Measurements from ENCODE around the gene POLK. TPM values are rescaled to one million over a fixed set of nuclear protein-coding genes. Genes with fewer than 3 reads are reported as not detected.

The POLK gene
- total and polyA plus RNA-seq, 2 of the 8 experiments (the other 6 are each of a cell fraction or from before 2014, with no cell fraction given): 2.0 to 9.0 TPM

DNA sequence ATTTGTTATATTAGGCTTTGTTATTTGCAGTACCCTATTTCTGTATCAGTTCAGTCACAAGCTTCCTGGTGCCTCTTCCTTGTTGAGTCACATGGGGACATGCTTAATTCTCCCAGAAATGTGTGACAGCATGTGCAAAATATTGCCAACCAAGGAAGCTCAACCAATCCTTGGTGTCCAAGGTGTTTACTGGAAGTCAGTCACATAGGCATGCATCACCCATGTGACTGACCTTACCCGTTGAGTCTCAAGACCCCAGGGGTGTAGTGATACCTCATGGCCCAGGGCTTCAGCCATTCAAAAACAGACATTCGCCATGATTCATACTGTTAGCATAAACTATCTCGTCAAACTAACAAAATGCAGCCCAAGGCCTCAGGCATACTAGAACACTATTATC, 90.3 kb downstream of the POLK start:
- H3K14ac ChIP-seq (ENCODE audit: insufficient read length): no peak overlapping the region
- no peaks in the 10 kb centered on the region for H3K79me2 ChIP-seq (ENCODE audit: control insufficient read depth in 1 of 2, insufficient read depth in 2 of 2, low read length in 2 of 2)
- H3K56ac ChIP-seq (replicated peaks; ENCODE audit: insufficient read length, low read depth, low read length): no peak overlapping the region
- H4K5ac ChIP-seq (ENCODE audit: insufficient read length, low read depth, low read length): no peak overlapping the region
- H2BK5ac ChIP-seq (ENCODE audit: low read depth, low read length): no peak overlapping the region
- H2BK15ac ChIP-seq (ENCODE audit: low read length): no peak overlapping the region
- no peaks in the 10 kb centered on the region for H3K9me3 ChIP-seq (ENCODE audit: insufficient read depth in 2 of 2, low read depth in 1 of 2, low read length in 1 of 2)
- no peak overlapping the region for H2AK5ac ChIP-seq (ENCODE audit: low read depth, low read length)
- no peak overlapping the region for H2BK20ac ChIP-seq (ENCODE audit: low read length)
- WGBS, 2 experiments (ENCODE audit: extremely low coverage in 1 of 2, insufficient coverage in 1 of 2, insufficient read length in 1 of 2, insufficient replicate concordance in 2 of 2, low coverage in 1 of 2, low lambda C conversion rate in 2 of 2, missing lambda C conversion rate in 1 of 2): 91% methylated on average over 3 of the region's 3 CpGs; no CpG with 5 or more reads in 1 of the 2 experiments
- DNase-seq (ENCODE audit: low read depth in 1 of 2, low spot score in 2 of 2) (no peak), FAIRE-seq (no peak)
- H3K23me2 ChIP-seq (ENCODE audit: low read depth, low read length): 0 out of 2 replicates have a peak, but pooled peaks cover 2% of the 10 kb centered on the region
- ChIA-PET POLR2A (ENCODE audit: partially characterized antibody) (no interaction called here), CTCF (ENCODE audit: partially characterized antibody) (no interaction called here)
- no peak overlapping the region for H3K4me3 ChIP-seq (ENCODE audit: extremely low read depth in 1 of 4, insufficient read depth in 2 of 4, low read depth in 3 of 4, low read length in 4 of 4)
- no peak overlapping the region for H3K23ac ChIP-seq (ENCODE audit: insufficient read length)
- H3K4ac ChIP-seq (replicated peaks; ENCODE audit: insufficient read length, low read depth, low read length): no peak overlapping the region
- peaks cover 0 to 2% (median 0%) of the 10 kb centered on the region in 4 experiments; a peak in 1 of 7 replicates for H3K4me1 ChIP-seq (replicated peaks in 1 of 4; ENCODE audit: control insufficient read depth in 3 of 4, insufficient read depth in 4 of 4, low read length in 3 of 4)
- no peak overlapping the region for H3K9ac ChIP-seq (replicated peaks in 1 of 4; ENCODE audit: extremely low read depth in 1 of 4, low read depth in 3 of 4, low read length in 3 of 4)
- H3K18ac ChIP-seq (ENCODE audit: extremely low read depth, low read length): no peak overlapping the region
- no peak overlapping the region for H2AFZ ChIP-seq (ENCODE audit: low read length)
- no peak overlapping the region for H3K4me2 ChIP-seq (ENCODE audit: insufficient read depth in 1 of 2, low read depth in 2 of 2, low read length in 2 of 2)
- H3K79me1 ChIP-seq (ENCODE audit: low read depth, low read length): no peaks in the 10 kb centered on the region
- no peaks in the 10 kb centered on the region for H4K20me1 ChIP-seq (replicated peaks in 1 of 2; ENCODE audit: control insufficient read depth in 1 of 2, insufficient read depth in 2 of 2, low read length in 2 of 2)
- H2BK120ac ChIP-seq (replicated peaks; ENCODE audit: low read depth, low read length): no peak overlapping the region
- H3K27ac ChIP-seq (ENCODE audit: low read depth, low read length): no peak overlapping the region
- no peak overlapping the region for H4K91ac ChIP-seq (replicated peaks; ENCODE audit: insufficient read length, low read length)
- no peaks in the 10 kb centered on the region for H3K27me3 ChIP-seq (replicated peaks in 1 of 4; ENCODE audit: control insufficient read depth in 3 of 4, extremely low read depth in 1 of 4, insufficient read depth in 3 of 4, low read length in 3 of 4)
- H3K36me3 ChIP-seq (ENCODE audit: control insufficient read depth in 2 of 4, insufficient read depth in 4 of 4, low read length in 3 of 4): no peaks in the 10 kb centered on the region; a peak in 1 of 8 replicates
- H2BK12ac ChIP-seq (ENCODE audit: low read depth, low read length): no peak overlapping the region
- H4K8ac ChIP-seq (ENCODE audit: extremely low read depth, insufficient read depth, low read length): no peak overlapping the region
- TF ChIP-seq GTF2F1 (IDR thresholded peaks at IDR 0.05; ENCODE audit: borderline replicate concordance, low read depth, low read length): no peak
- no peak for TF ChIP-seq JUN (IDR thresholded peaks at IDR 0.05; ENCODE audit: low read depth, low read length)
- no peak for TF ChIP-seq CBX5 (IDR thresholded peaks at IDR 0.05; ENCODE audit: low read depth, low read length)
- TF ChIP-seq SIN3A (conservative IDR thresholded peaks at IDR 0.05 in 1 of 2, IDR thresholded peaks at IDR 0.05 in 1 of 2; ENCODE audit: low read depth in 1 of 2, low read length in 2 of 2): no peak
- TF ChIP-seq RBBP5 (IDR thresholded peaks at IDR 0.05; ENCODE audit: borderline replicate concordance, low read depth, low read length): no peak
- TF ChIP-seq, protein P1, sequence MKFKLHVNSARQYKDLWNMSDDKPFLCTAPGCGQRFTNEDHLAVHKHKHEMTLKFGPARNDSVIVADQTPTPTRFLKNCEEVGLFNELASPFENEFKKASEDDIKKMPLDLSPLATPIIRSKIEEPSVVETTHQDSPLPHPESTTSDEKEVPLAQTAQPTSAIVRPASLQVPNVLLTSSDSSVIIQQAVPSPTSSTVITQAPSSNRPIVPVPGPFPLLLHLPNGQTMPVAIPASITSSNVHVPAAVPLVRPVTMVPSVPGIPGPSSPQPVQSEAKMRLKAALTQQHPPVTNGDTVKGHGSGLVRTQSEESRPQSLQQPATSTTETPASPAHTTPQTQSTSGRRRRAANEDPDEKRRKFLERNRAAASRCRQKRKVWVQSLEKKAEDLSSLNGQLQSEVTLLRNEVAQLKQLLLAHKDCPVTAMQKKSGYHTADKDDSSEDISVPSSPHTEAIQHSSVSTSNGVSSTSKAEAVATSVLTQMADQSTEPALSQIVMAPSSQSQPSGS (IDR thresholded peaks at IDR 0.05; ENCODE audit: low read length): no peak
- TF ChIP-seq CHD2 (IDR thresholded peaks at IDR 0.05; ENCODE audit: low read length): no peak
- TF ChIP-seq POLR2A (IDR thresholded peaks at IDR 0.05; ENCODE audit: control extremely low read depth in 1 of 2, low read depth in 2 of 2, low read length in 2 of 2): no peak
- no peak for TF ChIP-seq RAD21 (IDR thresholded peaks at IDR 0.05 in 1 of 2, conservative IDR thresholded peaks at IDR 0.05 in 1 of 2; ENCODE audit: low read depth in 2 of 2, low read length in 2 of 2)
- TF ChIP-seq PHF8 (conservative IDR thresholded peaks at IDR 0.05; ENCODE audit: low read depth, low read length): no peak
- TF ChIP-seq SAP30 (IDR thresholded peaks at IDR 0.05; ENCODE audit: insufficient read depth, insufficient replicate concordance, low read length): no peak
- TF ChIP-seq FOSL1 (IDR thresholded peaks at IDR 0.05; ENCODE audit: insufficient read depth, low read depth, low read length): no peak
